Epidermal melanocyte (primary cell): Measurements from ENCODE around the gene IP6K1.
"Not testable (repeated sequence)": the region's sequence is repeated elsewhere in the genome, so short reads cannot be mapped to it uniquely, and the experiment has no call there.

Source experiments
- DNase-seq: peaks from one replicate; pipeline ENCODE4 v3.0.0; 2011; ENCODE audit warnings: low spot score; ENCODE audit not compliant: insufficient read length

Gene IP6K1

GRCh38 chr3:49769286-49769915, 16.9 kb downstream of the IP6K1 start:
- DNase-seq, result no peak

GRCh38 chr3:49763981-49764380, 22.4 kb downstream of the IP6K1 start:
- no peak for DNase-seq

- DNase-seq, result no peak
These were observed 24.7 kb downstream of the IP6K1 start for GRCh38 chr3:49761661-49762060.

- DNase-seq, result no peak
These were observed 27.1 kb downstream of the IP6K1 start for GRCh38 chr3:49759226-49759625.

GRCh38 chr3:49757197-49757596, 29.1 kb downstream of the IP6K1 start:
- no peak for DNase-seq

GRCh38 chr3:49756036-49756435, 30.3 kb downstream of the IP6K1 start:
- no peak for DNase-seq

- DNase-seq, result no peak
These were observed 31.8 kb downstream of the IP6K1 start for GRCh38 chr3:49754536-49754935.

GRCh38 chr3:49751501-49751900, 34.8 kb downstream of the IP6K1 start:
- no peak for DNase-seq

- no peak for DNase-seq
These were observed 36.3 kb downstream of the IP6K1 start for GRCh38 chr3:49750056-49750455.

GRCh38 chr3:49748874-49749273, 37.5 kb downstream of the IP6K1 start:
- not testable (repeated sequence) for DNase-seq

- no peak for DNase-seq
These were observed 38.4 kb downstream of the IP6K1 start for GRCh38 chr3:49747792-49748480.

- DNase-seq, result no peak
These were observed 40.4 kb downstream of the IP6K1 start for GRCh38 chr3:49745986-49746385.

GRCh38 chr3:49740427-49740826, 45.9 kb downstream of the IP6K1 start:
- DNase-seq, result no peak

GRCh38 chr3:49738067-49738713, 48.2 kb downstream of the IP6K1 start:
- DNase-seq, result no peak

- DNase-seq, result no peak
These were observed 51.6 kb downstream of the IP6K1 start for GRCh38 chr3:49734752-49735151.

- DNase-seq, result no peak
These were observed 52.8 kb downstream of the IP6K1 start for GRCh38 chr3:49733551-49733950.

GRCh38 chr3:49732597-49732996, 53.7 kb downstream of the IP6K1 start:
- DNase-seq, result no peak

GRCh38 chr3:49729966-49730609, 56.3 kb downstream of the IP6K1 start:
- DNase-seq, result no peak

- DNase-seq, result no peak
These were observed 58.4 kb downstream of the IP6K1 start for GRCh38 chr3:49727924-49728361.

GRCh38 chr3:49727154-49727923, 59.0 kb downstream of the IP6K1 start:
- no peak for DNase-seq

- DNase-seq, result no peak
These were observed 60.2 kb downstream of the IP6K1 start for GRCh38 chr3:49725906-49726681.
